SK-N-MC (cell line): ENCODE results near the gene SDC4.

Experiments used
- EZH2 ChIP-seq: fragments of 200-600 bp; sonication (generic); IDR thresholded peaks from one replicate; pipeline ENCODE4 v1.6.1; 2017; ENCODE audit warnings: antibody characterized with exemption
- FOXP2 ChIP-seq: optimal IDR thresholded peaks from 2 replicates; pipeline ENCODE3; 2011; ENCODE audit warnings: mild to moderate bottlenecking, moderate library complexity; ENCODE audit not compliant: insufficient read depth; ENCODE audit errors: extremely low read length, control extremely low read depth
- POLR2AphosphoS5 ChIP-seq: IDR thresholded peaks from 2 replicates; pipeline ENCODE4 v1.6.1; 2012; ENCODE audit warnings: mild to moderate bottlenecking, low read depth, low read length, borderline replicate concordance

DNA sequence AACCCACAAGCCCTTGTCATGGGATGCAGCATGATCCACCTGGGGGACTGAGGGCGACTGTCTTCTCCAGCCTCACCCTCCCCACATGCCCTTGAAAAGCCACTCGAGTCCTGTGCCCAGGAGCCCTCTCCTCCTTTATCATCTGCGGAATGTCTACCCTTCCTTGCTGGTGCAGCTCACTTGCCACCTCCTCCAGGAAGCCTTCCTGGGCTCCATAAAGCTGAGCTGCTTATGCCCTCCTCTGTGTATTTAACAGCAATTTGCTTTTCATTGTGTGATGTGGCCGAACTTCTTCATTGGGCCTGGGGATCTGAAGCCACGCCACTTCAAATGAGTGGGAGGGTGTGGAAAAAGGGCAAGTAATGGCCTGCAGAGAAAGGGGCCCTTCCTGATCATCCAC lies 59.4 kb downstream of the SDC4 start:
- TF ChIP-seq EZH2, result no peak
- TF ChIP-seq POLR2AphosphoS5, result no peak
- TF ChIP-seq FOXP2, result no peak
